NCI-H1092 treated with DMSO at 0.1 percent for 48 hours (cell line): ENCODE results near the gene ADAMTS2.

Experiments
- DNase-seq: peaks from one replicate; lab custom pipeline; 2025; lab: John Stamatoyannopoulos, UW

Gene ADAMTS2

DNA sequence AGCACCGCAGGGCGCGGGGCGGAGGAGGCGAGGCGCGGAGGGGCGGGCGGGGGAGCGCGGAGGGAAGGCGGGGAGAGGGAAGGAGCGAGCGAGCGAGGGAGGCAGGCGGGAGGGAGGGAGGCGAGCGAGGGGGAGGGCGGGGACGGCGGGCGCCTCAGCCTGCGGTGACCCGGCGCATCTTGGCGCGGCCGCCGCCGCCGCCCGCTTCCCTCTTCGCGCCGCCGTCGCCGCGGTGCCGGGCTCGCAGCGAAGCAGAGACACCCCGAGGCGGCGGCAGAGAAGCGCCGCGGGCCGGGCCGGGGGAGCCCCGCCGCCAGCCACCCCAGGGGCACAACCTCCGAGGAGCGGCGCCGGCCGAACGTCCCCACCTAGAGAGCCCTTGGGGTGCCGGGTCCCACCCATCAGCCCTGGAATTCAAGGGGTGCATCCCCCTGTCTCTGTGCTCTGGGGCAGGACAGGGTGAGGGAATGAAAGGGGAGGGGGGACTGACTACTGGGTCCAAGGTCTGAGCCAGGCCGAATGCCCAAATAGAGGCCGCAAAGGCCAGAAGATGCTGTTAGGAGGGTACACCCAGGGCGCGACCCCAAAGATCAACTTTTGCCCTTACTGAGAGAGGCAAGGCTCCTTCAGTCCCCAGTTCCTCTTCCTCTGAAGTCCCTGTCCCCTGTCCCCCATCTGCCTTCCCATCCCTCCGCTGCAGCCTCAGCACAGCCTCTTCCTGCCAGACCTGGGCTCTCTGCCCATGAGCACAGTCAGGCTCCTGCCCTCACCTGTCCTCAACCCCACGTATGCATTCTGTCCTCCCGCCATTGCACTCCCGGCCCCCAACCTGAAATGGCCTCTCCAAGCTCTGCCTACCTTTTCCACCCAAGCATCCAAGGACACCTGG is at the start of gene ADAMTS2:
ADAMTS2 (minus strand) TSS at position 29 of the 889 bp plus-strand sequence. CDS start 133 bp downstream, outside the sequence.
- DNase-seq, result peak; percentile 21

DNA sequence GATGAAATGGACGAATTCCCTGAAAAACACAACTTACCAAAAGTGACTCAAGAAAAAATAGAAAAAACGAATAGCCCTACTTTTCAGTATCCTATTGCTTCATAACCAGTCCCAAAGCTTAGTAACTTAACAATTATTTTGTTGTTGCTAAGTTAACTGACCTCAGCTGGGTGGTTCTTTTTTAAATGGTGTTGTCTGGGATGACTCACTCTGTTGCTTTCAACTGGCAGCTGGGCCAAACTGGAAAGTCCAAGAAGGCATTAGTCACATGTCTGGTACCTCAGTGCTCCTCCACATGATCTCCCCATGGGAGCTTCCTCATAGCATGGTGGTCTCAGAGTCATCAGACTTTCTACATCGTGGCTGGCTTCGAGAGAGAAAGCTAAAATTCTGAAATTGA is 47.8 kb upstream of the ADAMTS2 start:
- no peak for DNase-seq

- DNase-seq, result no peak
Measured at GRCh38 chr5:179387151-179388110, 42.2 kb upstream of the ADAMTS2 start.

DNA sequence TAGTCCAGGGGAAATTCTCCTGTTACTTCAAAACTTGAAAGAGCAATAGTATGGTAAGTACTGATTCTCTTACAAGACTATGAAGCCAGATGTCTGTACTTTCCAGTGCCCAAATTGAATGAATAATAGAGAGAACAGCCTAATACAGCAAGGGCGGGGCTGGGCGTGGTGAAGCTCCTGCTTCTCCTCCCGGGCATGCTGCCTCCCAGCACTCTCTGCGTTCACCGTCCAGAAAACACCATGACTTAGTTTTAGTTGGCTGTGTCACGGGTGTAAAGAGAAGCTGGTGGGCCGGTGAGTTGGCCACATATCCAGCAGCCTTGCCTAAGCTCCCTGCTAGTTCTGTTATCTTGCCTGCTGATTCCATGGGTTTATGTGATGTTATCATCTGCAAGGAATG is 40.7 kb upstream of the ADAMTS2 start:
- DNase-seq, result no peak

DNA sequence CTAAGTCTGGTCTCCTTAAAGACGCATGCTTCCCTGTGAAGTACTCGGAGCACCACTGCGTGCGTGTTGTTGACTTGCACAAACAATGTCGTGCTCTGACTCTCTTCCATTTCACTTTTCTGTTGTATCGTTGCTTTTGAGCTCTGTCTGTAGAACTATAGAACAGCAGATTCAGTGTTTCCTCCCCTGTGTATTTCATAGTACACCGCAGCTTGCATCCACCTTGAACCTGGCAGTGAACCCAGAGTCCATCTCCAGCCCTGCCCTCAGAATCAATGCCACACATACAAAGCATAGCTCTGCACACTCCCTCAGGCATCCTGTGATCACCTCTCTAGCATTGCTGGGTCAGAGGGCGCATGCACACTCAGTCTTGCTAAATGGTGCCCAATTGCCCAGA is 37.2 kb upstream of the ADAMTS2 start:
- DNase-seq, result no peak

DNA sequence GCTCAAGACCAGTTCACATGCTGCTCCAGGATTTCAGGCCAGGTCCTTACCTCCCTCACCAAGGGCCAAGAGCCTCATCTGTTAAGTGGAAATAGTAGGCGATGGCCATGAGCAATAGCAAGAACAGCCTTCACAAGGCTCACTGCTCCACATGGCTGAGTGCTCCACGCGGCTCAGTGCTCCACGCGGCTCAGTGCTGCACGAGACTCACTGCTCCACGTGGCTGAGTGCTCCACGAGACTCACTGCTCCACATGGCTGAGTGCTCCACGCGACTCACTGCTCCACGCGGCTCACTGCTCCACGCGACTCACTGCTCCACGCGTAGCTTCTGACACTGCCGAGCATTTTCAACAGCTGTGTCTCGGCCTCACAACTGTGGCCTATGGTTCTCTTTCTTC is 36.4 kb upstream of the ADAMTS2 start:
- DNase-seq, result no peak

DNA sequence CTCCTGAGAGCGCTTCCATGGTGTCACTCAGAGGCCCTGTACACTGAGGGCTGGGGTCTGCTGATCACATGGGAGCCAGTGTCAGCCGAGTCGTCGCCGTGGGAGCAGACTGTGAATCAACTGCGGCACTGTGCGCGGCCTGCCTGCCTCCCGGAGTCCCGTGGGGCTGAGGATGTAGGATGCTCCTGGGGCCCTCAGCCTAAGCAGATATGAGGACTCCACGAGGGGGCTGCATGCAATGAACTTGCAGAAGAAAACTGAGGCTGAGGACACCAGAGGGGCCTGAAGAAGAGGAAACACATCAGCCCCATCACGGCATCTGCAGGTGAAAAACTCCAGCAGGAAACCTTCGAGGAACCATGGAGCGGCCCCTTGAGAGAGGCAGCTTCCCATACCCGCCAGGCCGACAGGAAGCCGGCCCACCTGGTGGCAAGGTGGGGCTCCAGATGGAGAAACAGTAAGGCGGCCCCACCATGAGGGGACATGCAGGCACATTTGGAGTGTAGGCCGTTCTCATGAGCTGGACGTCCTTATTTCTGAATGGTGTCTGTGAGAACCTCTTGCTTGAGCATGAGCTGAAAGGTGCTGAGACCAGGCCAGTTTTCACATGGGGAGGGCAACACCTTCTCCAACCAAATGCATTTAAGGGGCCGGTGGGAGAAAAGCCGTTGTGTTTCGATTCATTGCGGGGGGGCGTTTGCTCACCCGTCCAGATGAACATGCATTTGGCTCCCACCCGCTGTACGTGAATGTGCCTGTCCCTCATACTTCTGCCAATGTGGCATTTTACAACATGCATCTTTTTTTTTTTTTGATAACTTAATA is 35.2 kb upstream of the ADAMTS2 start:
- DNase-seq, result no peak

- no peak for DNase-seq
Measured at GRCh38 chr5:179379321-179379890, 34.1 kb upstream of the ADAMTS2 start.

GRCh38 chr5:179378441-179379271 is 33.4 kb upstream of the ADAMTS2 start:
- DNase-seq, result no peak

DNA sequence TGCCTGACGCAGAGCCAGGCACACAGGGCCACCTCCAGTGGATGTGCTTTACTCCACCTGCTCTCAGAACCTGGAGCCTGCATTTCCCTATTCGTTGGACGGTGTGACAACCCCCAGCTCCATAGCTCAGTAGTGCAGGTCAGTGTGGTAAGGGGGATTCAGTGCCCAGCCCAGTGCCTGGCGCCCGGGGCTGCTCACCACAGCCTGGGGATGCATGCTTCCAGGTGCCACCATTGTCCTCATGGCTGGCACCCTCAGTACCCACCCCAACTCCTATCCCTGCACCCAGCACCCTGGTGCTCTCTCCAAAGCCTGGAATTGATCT is 32.8 kb upstream of the ADAMTS2 start:
- no peak for DNase-seq

GRCh38 chr5:179377421-179378115 is 32.3 kb upstream of the ADAMTS2 start:
- DNase-seq, result no peak

- no peak for DNase-seq
Measured at GRCh38 chr5:179376701-179377420, 31.6 kb upstream of the ADAMTS2 start.

DNA sequence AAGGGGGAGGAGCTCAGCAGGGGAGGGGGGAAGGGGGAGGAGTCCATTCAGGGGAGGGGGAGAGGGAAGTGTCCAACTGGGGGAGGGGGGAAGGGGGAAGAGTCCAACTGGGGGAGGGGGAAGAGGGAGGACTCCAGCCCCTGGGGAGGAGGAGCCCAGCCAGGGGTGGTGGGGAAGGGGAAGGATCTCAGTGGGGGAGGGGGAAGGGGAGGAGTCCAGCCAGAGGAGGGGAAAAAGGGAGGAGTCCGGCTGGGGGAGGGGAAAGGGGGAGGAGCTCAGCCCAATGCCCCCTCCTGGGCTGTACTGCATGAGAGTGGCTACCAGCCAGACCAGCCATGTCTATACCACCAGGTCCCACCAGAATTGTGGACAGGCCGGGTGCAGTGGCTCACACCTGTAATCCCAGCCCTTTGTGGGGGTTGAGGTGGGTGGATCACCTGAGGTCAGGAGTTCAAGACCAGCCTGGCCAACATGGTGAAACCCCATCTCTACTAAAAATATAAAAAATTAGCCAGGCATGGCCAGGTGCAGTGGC is 30.6 kb upstream of the ADAMTS2 start:
- no peak for DNase-seq

- no peak for DNase-seq
Measured at GRCh38 chr5:179375236-179375685, 30.0 kb upstream of the ADAMTS2 start.

DNA sequence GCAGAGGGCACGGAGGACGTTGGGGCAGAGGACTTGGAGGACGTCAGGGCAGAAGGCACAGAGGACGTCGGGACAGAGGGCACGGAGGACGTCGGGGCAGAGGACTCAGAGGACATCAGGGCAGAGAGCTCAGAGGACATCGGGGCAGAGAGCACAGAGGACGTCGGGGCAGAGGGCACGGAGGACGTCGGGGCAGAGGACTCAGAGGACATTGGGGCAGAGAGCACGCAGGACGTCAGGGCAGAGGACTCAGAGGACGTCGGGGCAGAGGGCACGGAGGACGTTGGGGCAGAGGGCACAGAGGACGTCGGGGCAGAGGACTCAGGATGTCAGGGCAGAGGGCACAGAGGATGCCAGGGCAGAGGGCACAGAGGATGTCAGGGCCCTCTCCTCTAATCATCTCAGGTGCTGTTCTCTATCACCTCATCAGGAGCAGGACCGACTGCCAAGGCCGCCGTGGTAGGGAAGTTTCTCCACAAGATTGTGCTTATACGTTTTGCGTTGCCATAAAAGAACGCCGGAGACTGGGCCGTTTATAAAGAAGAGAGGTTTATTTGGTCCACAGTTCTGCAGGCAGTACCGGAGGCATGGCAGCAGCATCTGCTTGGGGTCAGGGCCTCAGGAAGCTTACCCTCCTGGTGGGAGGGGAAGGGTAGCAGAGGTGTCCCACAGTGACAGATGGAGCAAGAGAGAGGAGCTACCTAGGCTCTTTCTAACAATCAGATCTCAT is 29.4 kb upstream of the ADAMTS2 start:
- DNase-seq, result no peak

GRCh38 chr5:179373961-179374505 is 28.8 kb upstream of the ADAMTS2 start:
- DNase-seq, result no peak

- peak; percentile 46 for DNase-seq
Measured at GRCh38 chr5:179373101-179373934, 28.1 kb upstream of the ADAMTS2 start.
